Thyroid gland (tissue), 4 donors: Measurements from ENCODE around the gene OR52B6. TPM values are rescaled to one million over a fixed set of nuclear protein-coding genes. Genes with fewer than 3 reads are reported as not detected.
A peak's percentile ranks its signal among the peaks of the same experiment; 100 is the strongest.

Experiments used
- DNase-seq, 2 donors: peaks; one replicate each; pipeline ENCODE4 v3.0.0-alpha.2; 2019
- H3K27ac ChIP-seq, 3 donors: fragments of 200-600 bp; sonication (generic); 1 replicate in 2 of 3; 2 replicates in 1 of 3; pipeline ENCODE4 v1.5.1; 2016 to 2019; ENCODE audit warnings: mild to moderate bottlenecking in 1 of 3, moderate library complexity in 1 of 3
- H3K27me3 ChIP-seq: fragments of 200-600 bp; sonication (generic); one replicate; pipeline ENCODE4 v1.5.1; 2019
- H3K36me3 ChIP-seq, 2 donors: fragments of 200-600 bp; sonication (generic); one replicate each; pipeline ENCODE4 v1.5.1; 2016 to 2019
- H3K4me1 ChIP-seq, 2 donors: fragments of 200-600 bp; sonication (generic); one replicate each; pipeline ENCODE4 v1.5.1; 2017 to 2019
- H3K4me3 ChIP-seq, 3 donors: fragments of 200-600 bp; sonication (generic); replicated peaks in 1 of 3; 1 replicate in 2 of 3; 2 replicates in 1 of 3; pipeline ENCODE4 v1.5.1; 2016; ENCODE audit warnings: mild to moderate bottlenecking in 1 of 3
- H3K9me3 ChIP-seq: fragments of 200-600 bp; sonication (generic); one replicate; pipeline ENCODE4 v1.5.1; 2017
- CTCF ChIP-seq, 6 experiments: fragments of 200-600 bp in 3 of 6; fragments of 450-650 bp in 3 of 6; sonication (generic) in 3 of 6; IDR thresholded peaks; one replicate each; pipeline ENCODE4 v1.5.1; 2016 to 2019; ENCODE audit warnings: antibody characterized with exemption in 6 of 6, mild to moderate bottlenecking in 2 of 6, inconsistent platforms in 1 of 6, moderate library complexity in 1 of 6
- POLR2A ChIP-seq, 2 donors: fragments of 450-650 bp; IDR thresholded peaks; one replicate each; pipeline ENCODE4 v1.6.1; 2017; ENCODE audit warnings: antibody characterized with exemption in 2 of 2, mild to moderate bottlenecking in 2 of 2, moderate library complexity in 1 of 2
- WGBS, 2 donors: methylation state at CpG; one replicate each; pipeline ENCODE4 v1.1.5; 2017; 5-methylcytosine and 5-hydroxymethylcytosine counted together
- intact Hi-C: fragments of 100-400 bp; cut with DNase I; formaldehyde crosslinking; loops from one replicate; pipeline ENCODE4 v1.15.1; 2023
- total RNA-seq, 4 donors: library from RNA; depleted of rRNA; stranded (reverse); fragments of >200 nt; gene quantifications; one replicate each; pipeline ENCODE4 v1.2.3, GENCODE V29; 2016

The OR52B6 gene
- total RNA-seq, 4 donors from 2014 or later = not detected

GRCh38 chr11:5624489-5625279 lies 44.0 kb downstream of the OR52B6 start, which contains the start of gene TRIM34:
TRIM34 (plus strand) TSS chr11:5625001; CDS start chr11:5632332, 7,331 bp downstream.
- H3K4me3 ChIP-seq = peak within 1 kb of the TSS in 2 of 3 donors; percentile 36 to 42
- WGBS, 2 donors = 15 to 16% methylated on average over 7 of the region's 7 CpGs
- DNase-seq = peak; percentile 68 to 74
- TF ChIP-seq POLR2A (IDR thresholded peaks at IDR 0.05) = peak in 1 of 2 donors; percentile 67
- TF ChIP-seq CTCF (IDR thresholded peaks at IDR 0.05) = no peak
- intact Hi-C loops = no loop called here
- no peaks in the 10 kb centered on the region for H3K36me3 ChIP-seq
- H3K4me1 ChIP-seq = peaks cover 20 to 32% of the 10 kb centered on the region in 2 donors
- peak within 1 kb of the TSS; percentile 6 to 50 (median 37) for H3K27ac ChIP-seq
- H3K9me3 ChIP-seq = no peaks in the 10 kb centered on the region
- H3K27me3 ChIP-seq = no peaks in the 10 kb centered on the region

GRCh38 chr11:5625281-5625680 lies 44.6 kb downstream of the OR52B6 start:
- H3K4me3 ChIP-seq = peak overlapping the region in 2 of 3 donors; percentile 36 to 42
- 20 to 33% methylated on average over 4 of the region's 4 CpGs for WGBS, 2 donors
- intact Hi-C loops = no loop called here

GRCh38 chr11:5626196-5626595 lies 45.5 kb downstream of the OR52B6 start:
- no peak for DNase-seq
- Histone ChIP-seq H3K27ac (no peak overlapping the region), H3K27me3 (no peaks in the 10 kb centered on the region), H3K4me1 (peaks cover 15 to 22% of the 10 kb centered on the region in 2 donors), H3K4me3 (no peak overlapping the region), H3K9me3 (no peaks in the 10 kb centered on the region), H3K36me3 (no peaks in the 10 kb centered on the region)
- no peak for TF ChIP-seq POLR2A (IDR thresholded peaks at IDR 0.05)
- TF ChIP-seq CTCF (IDR thresholded peaks at IDR 0.05) = no peak
- WGBS, 2 donors = 82 to 85% methylated on average over 5 of the region's 5 CpGs
- intact Hi-C loops = no loop called here

More at GRCh38 chr11:5625281-5625680, 44.6 kb downstream of the OR52B6 start:
- DNase-seq = no peak
- Histone ChIP-seq H3K27me3 (no peaks in the 10 kb centered on the region), H3K27ac (peak overlapping the region; percentile 6 to 50 (median 37)), H3K4me1 (peaks cover 20 to 32% of the 10 kb centered on the region in 2 donors), H3K36me3 (no peaks in the 10 kb centered on the region), H3K9me3 (no peaks in the 10 kb centered on the region)
- TF ChIP-seq POLR2A (IDR thresholded peaks at IDR 0.05) = no peak
- no peak for TF ChIP-seq CTCF (IDR thresholded peaks at IDR 0.05)

GRCh38 chr11:5631417-5631816 lies 50.7 kb downstream of the OR52B6 start:
- no peak for TF ChIP-seq CTCF (IDR thresholded peaks at IDR 0.05)
- TF ChIP-seq POLR2A (IDR thresholded peaks at IDR 0.05) = no peak
- Histone ChIP-seq H3K36me3 (peaks cover 8% of the 10 kb centered on the region in 2 donors), H3K4me3 (no peak overlapping the region), H3K4me1 (no peaks in the 10 kb centered on the region), H3K27ac (no peak overlapping the region), H3K27me3 (no peaks in the 10 kb centered on the region), H3K9me3 (no peaks in the 10 kb centered on the region)
- 90 to 94% methylated on average over 2 of the region's 2 CpGs for WGBS, 2 donors
- intact Hi-C loops = no loop called here
- no peak for DNase-seq

Other genes with a start within 250 kb of the OR52B6 start
- 1 to 10 TPM in 1 of 4 donors, under 1 TPM in 1, not detected in 2; 0.78 to 1.2 TPM for gene OR51B5, start 237.4 kb upstream of the OR52B6 start, total RNA-seq
- not detected for gene OR51B6, start 229.4 kb upstream of the OR52B6 start, total RNA-seq
- gene OR51M1, start 197.1 kb upstream of the OR52B6 start, total RNA-seq = not detected
- not detected for gene OR51Q1, start 158.8 kb upstream of the OR52B6 start, total RNA-seq
- gene OR51I1, start 139.4 kb upstream of the OR52B6 start, total RNA-seq = under 1 TPM in 2 of 4 donors, not detected in 2; 0.33 to 0.93 TPM
- gene OR51I2, start 131.6 kb upstream of the OR52B6 start, total RNA-seq = not detected
- gene OR52D1, start 92.2 kb upstream of the OR52B6 start, total RNA-seq = not detected
- 1 to 10 TPM in 3 of 4 donors, under 1 TPM in 1; 0.56 to 2.0 (median 1.6) TPM for gene UBQLN3, start 70.9 kb upstream of the OR52B6 start, total RNA-seq
- gene UBQLNL, start 64.2 kb upstream of the OR52B6 start, total RNA-seq = 1 to 10 TPM in 2 of 4 donors, under 1 TPM in 2; 0.54 to 2.0 (median 0.87) TPM
- 1 to 10 TPM in 3 of 4 donors, under 1 TPM in 1; 0.78 to 2.8 (median 1.1) TPM for gene OR52H1, start 32.3 kb upstream of the OR52B6 start, total RNA-seq
- gene TRIM6, start 15.8 kb downstream of the OR52B6 start, total RNA-seq = 1 to 10 TPM; 7.1 to 9.6 (median 9.2) TPM
- 10 to 100 TPM in 1 of 4 donors, 1 to 10 TPM in 3; 7.0 to 11.1 (median 7.6) TPM for gene TRIM34, start 44.1 kb downstream of the OR52B6 start, total RNA-seq
- 10 to 100 TPM; 20.8 to 61.5 (median 43.3) TPM for gene TRIM5, start 104.2 kb downstream of the OR52B6 start, total RNA-seq
- 10 to 100 TPM; 20.1 to 45.0 (median 28.1) TPM for gene TRIM22, start 108.9 kb downstream of the OR52B6 start, total RNA-seq
- not detected for gene OR56B1, start 155.6 kb downstream of the OR52B6 start, total RNA-seq
- gene OR52N4, start 173.4 kb downstream of the OR52B6 start, total RNA-seq = under 1 TPM in 2 of 4 donors, not detected in 2; 0.45 to 0.83 TPM
- gene OR52N5, start 202.5 kb downstream of the OR52B6 start, total RNA-seq = not detected
- not detected for gene OR52N1, start 210.4 kb downstream of the OR52B6 start, total RNA-seq
- not detected for gene OR52N2, start 228.0 kb downstream of the OR52B6 start, total RNA-seq